Measurements from ENCODE around the gene WDR43.

DNA sequence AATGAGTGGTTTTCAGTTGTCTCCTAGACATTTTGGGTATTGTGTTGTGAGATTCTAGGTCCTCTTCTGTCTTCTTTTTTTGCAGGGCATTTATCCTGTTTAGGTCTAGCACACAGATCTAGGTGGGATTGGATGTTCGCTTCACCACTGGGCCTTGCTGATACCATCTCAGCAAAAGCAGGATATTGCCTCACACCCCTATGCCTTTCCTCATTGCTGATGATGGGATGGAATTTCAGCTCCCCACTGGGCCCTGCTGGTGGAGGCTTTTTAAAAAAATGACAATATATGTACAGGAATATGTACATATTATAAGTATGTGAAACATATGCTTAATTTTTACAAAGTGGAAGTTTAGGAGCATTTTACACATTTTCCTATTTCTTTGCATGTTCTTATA is 81.2 kb downstream of the WDR43 start:
- TF ChIP-seq FOXM1 (IDR thresholded peaks at IDR 0.05; ENCODE audit: borderline replicate concordance) (no peak), TARDBP (IDR thresholded peaks at IDR 0.05) (no peak), BHLHE40 (IDR thresholded peaks at IDR 0.05; ENCODE audit: borderline replicate concordance) (no peak), SP1 (IDR thresholded peaks at IDR 0.05) (no peak)
